SK-N-DZ (cell line): Measurements from ENCODE around the gene SKIC2.
A peak's percentile ranks its signal among the peaks of the same experiment; 100 is the strongest.

Experiments used
- DNase-seq: peaks from one replicate; pipeline ENCODE4 v3.0.0-alpha.2; 2015; ENCODE audit warnings: low spot score

SKIC2 gene

GRCh38 chr6:31945507-31946369 lies 13.2 kb upstream of the SKIC2 start, which contains the start of gene CFB:
CFB (plus strand) TSS chr6:31946095; CDS start chr6:31946222, 127 bp downstream.
- DNase-seq: no peak

GRCh38 chr6:31946370-31946885 lies 12.5 kb upstream of the SKIC2 start:
- DNase-seq: no peak

GRCh38 chr6:31947070-31947675 lies 11.8 kb upstream of the SKIC2 start:
- DNase-seq: no peak

GRCh38 chr6:31947864-31948263 lies 11.1 kb upstream of the SKIC2 start:
- no peak for DNase-seq

- DNase-seq: no peak
These were observed 10.7 kb upstream of the SKIC2 start for GRCh38 chr6:31948306-31948705.

- no peak for DNase-seq
These were observed 10.1 kb upstream of the SKIC2 start for GRCh38 chr6:31948753-31949413.

- DNase-seq: no peak
These were observed 8.9 kb upstream of the SKIC2 start for GRCh38 chr6:31949926-31950548.

- DNase-seq: peak; percentile 46
These were observed 6.7 kb upstream of the SKIC2 start for GRCh38 chr6:31952140-31952805.

- DNase-seq: no peak
These were observed 6.1 kb upstream of the SKIC2 start for GRCh38 chr6:31952890-31953289.

GRCh38 chr6:31954511-31954910 lies 4.5 kb upstream of the SKIC2 start:
- no peak for DNase-seq

GRCh38 chr6:31956796-31957195 lies 2.2 kb upstream of the SKIC2 start:
- DNase-seq: no peak

- no peak for DNase-seq
These were observed 599 bp upstream of the SKIC2 start for GRCh38 chr6:31958412-31958740.

- DNase-seq: no peak
These were observed 2.6 kb downstream of the SKIC2 start for GRCh38 chr6:31961616-31962015.

GRCh38 chr6:31963921-31964320 lies 4.9 kb downstream of the SKIC2 start:
- no peak for DNase-seq

GRCh38 chr6:31965700-31966099 lies 6.7 kb downstream of the SKIC2 start:
- DNase-seq: no peak

- no peak for DNase-seq
These were observed 7.5 kb downstream of the SKIC2 start for GRCh38 chr6:31966506-31966905.

- DNase-seq: no peak
These were observed 8.3 kb downstream of the SKIC2 start for GRCh38 chr6:31966997-31967925.

- DNase-seq: no peak
These were observed 8.9 kb downstream of the SKIC2 start for GRCh38 chr6:31967926-31968320.

- DNase-seq: no peak
These were observed 9.4 kb downstream of the SKIC2 start for GRCh38 chr6:31968326-31968725.
